Lung (tissue), 12 donors: ENCODE measurements around the gene NSUN5. TPM values are rescaled to one million over a fixed set of nuclear protein-coding genes. Genes with fewer than 3 reads are reported as not detected.

Experiments used
- ATAC-seq: fragments of 200-7000 bp; cut with Tn5 transposase; one replicate; pipeline ENCODE4 v1.9.1; 2020; ENCODE audit warnings: moderate number of reproducible peaks; ENCODE audit not compliant: insufficient read depth, low FRiP score
- DNase-seq, 3 donors: peaks; one replicate each; pipeline ENCODE4 v3.0.0-alpha.2; 2013 to 2017
- H3K27ac ChIP-seq, 2 donors: one replicate each; pipeline ENCODE4 v1.5.1; 2013; ENCODE audit warnings: mild to moderate bottlenecking in 2 of 2, moderate library complexity in 2 of 2, control low read depth in 1 of 2, inconsistent platforms in 1 of 2, low read depth in 1 of 2, low read length in 1 of 2
- H3K27me3 ChIP-seq, 3 donors: one replicate each; pipeline ENCODE4 v1.5.1; 2013; ENCODE audit warnings: low read length in 2 of 3; ENCODE audit not compliant: control insufficient read depth in 3 of 3, insufficient read depth in 3 of 3
- H3K36me3 ChIP-seq, 4 donors: one replicate each; pipeline ENCODE4 v1.5.1; 2013; ENCODE audit warnings: low read length in 4 of 4, mild to moderate bottlenecking in 1 of 4, moderate library complexity in 1 of 4; ENCODE audit not compliant: control insufficient read depth in 4 of 4, insufficient read depth in 4 of 4
- H3K4me1 ChIP-seq, 5 donors: one replicate each; pipeline ENCODE4 v1.5.1; 2013; ENCODE audit warnings: low read length in 5 of 5, mild to moderate bottlenecking in 2 of 5, moderate library complexity in 1 of 5; ENCODE audit not compliant: control insufficient read depth in 5 of 5, insufficient read depth in 5 of 5
- H3K4me3 ChIP-seq: one replicate; pipeline ENCODE4 v1.5.1; 2013; ENCODE audit warnings: mild to moderate bottlenecking, control low read depth, moderate library complexity
- H3K9ac ChIP-seq, 2 donors: one replicate each; pipeline ENCODE4 v1.5.1; 2013; ENCODE audit warnings: low read length in 2 of 2, control low read depth in 1 of 2; ENCODE audit not compliant: insufficient read depth in 1 of 2
- H3K9me3 ChIP-seq, 4 donors: one replicate each; pipeline ENCODE4 v1.5.1; 2013; ENCODE audit warnings: low read length in 3 of 4, mild to moderate bottlenecking in 1 of 4, moderate library complexity in 1 of 4; ENCODE audit not compliant: control insufficient read depth in 4 of 4, insufficient read depth in 3 of 4
- WGBS, 2 donors: extraction: QIAGEN DNeasy Blood & Tissue Kit; methylation state at CpG; one replicate each; pipeline ENCODE4 v1.1.7; 2013; 5-methylcytosine and 5-hydroxymethylcytosine counted together
- polyA plus RNA-seq, 2 donors: library from polyadenylated mRNA; stranded (reverse); fragments of 200-250 nt; gene quantifications; one replicate each; pipeline ENCODE4 v1.2.1, GENCODE V29; 2013
- total RNA-seq, 2 donors: library from RNA; depleted of rRNA in 1 of 2; stranded (reverse); fragments of >200 nt in 1 of 2; gene quantifications; one replicate each; pipeline ENCODE4 v1.2.1, GENCODE V29; 2014 to 2021
- TF ChIP-seq, protein P1 (sequence below): IDR thresholded peaks from 2 replicates; pipeline ENCODE4 v1.5.1; 2012; ENCODE audit warnings: mild to moderate bottlenecking; ENCODE audit errors: control extremely low read depth, extremely low read depth
- donor health status: control.
- donor health status: control.
- donor health status: Bipolar disorder and iron deficiency.
- donor health status: healthy.
- donor health status: DM: yes; HTN: yes; CAD: no.

Gene NSUN5
- total and polyA plus RNA-seq, 4 donors, result 14.9 to 35.3 (median 27.8) TPM

DNA sequence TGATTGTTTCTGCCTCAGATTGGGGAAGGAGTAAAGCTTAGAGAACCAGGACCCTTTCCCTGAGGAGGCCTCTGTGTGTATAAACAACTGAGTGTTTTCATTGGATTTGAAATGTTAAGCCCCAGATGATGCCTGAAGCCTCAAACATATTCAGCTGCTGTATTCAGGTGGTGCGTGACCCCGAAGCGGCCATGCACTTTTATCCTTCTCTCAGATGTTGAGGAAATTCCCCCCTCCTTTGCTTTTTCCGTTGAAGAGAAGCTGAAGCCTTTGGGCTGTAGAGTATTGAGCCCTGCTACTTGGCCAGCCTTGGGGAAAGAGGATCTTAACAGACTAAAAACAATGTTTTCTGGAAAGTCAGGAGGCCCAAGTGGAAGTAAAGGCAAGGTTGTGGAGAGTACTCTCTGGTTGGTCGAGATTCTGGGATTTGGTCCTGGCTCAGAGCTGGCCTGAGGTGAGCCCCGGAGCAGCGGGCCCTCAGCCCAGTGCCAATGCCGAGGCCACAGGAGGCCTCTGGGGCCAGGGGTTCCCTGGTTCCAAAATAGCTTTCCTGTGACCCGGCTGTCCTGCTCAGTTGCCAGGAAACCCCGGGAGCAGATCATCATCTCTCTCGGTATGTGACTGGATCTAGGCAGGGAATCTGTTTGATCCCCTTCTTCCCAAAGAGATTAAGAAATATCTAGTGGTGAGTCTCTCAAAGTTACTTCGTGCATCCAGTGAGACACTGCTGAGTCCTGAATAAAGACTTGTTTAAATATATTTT lies 41.9 kb upstream of the NSUN5 start:
- Histone ChIP-seq H3K27ac (no peak overlapping the region), H3K4me1 (peaks cover 0 to 3% (median 0%) of the 10 kb centered on the region in 5 donors), H3K27me3 (no peaks in the 10 kb centered on the region), H3K36me3 (no peaks in the 10 kb centered on the region), H3K9me3 (peaks cover 0 to 5% (median 0%) of the 10 kb centered on the region in 4 donors), H3K9ac (no peak overlapping the region), H3K4me3 (no peak overlapping the region)
- TF ChIP-seq, protein P1, sequence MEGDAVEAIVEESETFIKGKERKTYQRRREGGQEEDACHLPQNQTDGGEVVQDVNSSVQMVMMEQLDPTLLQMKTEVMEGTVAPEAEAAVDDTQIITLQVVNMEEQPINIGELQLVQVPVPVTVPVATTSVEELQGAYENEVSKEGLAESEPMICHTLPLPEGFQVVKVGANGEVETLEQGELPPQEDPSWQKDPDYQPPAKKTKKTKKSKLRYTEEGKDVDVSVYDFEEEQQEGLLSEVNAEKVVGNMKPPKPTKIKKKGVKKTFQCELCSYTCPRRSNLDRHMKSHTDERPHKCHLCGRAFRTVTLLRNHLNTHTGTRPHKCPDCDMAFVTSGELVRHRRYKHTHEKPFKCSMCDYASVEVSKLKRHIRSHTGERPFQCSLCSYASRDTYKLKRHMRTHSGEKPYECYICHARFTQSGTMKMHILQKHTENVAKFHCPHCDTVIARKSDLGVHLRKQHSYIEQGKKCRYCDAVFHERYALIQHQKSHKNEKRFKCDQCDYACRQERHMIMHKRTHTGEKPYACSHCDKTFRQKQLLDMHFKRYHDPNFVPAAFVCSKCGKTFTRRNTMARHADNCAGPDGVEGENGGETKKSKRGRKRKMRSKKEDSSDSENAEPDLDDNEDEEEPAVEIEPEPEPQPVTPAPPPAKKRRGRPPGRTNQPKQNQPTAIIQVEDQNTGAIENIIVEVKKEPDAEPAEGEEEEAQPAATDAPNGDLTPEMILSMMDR, result no peak
- no peak for DNase-seq
- no peak for ATAC-seq
- WGBS, 2 donors, result 79 to 86% methylated on average over 12 of the region's 12 CpGs

DNA sequence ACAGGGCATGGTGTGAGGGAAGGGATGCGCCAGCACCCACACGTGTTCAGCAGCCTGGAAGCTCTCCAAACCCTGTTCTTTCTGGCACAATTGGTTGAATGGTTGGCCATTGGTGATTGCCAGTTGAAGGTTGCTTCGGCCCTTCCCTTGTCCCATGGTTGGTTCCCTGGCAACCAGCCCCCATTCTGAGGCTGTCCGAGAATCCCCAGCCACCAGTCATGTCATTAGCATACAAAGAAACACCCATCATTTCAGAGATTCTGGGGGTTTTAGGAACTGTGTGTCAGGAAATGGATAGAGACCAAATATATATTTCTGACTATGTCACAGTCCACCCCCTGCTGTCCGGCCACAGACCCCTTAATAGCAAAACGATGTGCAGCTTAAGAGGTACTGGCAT lies 41.1 kb upstream of the NSUN5 start:
- DNase-seq, result no peak
- H3K9ac ChIP-seq, result no peak overlapping the region
- no peaks in the 10 kb centered on the region for H3K27me3 ChIP-seq
- no peaks in the 10 kb centered on the region for H3K36me3 ChIP-seq
- peaks cover 0 to 3% (median 0%) of the 10 kb centered on the region in 5 donors for H3K4me1 ChIP-seq
- no peak overlapping the region for H3K4me3 ChIP-seq
- ATAC-seq, result no peak
- TF ChIP-seq, protein P1, result no peak
- WGBS, 2 donors, result 88% methylated on average over 6 of the region's 6 CpGs
- H3K27ac ChIP-seq, result no peak overlapping the region
- peaks cover 0 to 5% (median 0%) of the 10 kb centered on the region in 4 donors for H3K9me3 ChIP-seq

DNA sequence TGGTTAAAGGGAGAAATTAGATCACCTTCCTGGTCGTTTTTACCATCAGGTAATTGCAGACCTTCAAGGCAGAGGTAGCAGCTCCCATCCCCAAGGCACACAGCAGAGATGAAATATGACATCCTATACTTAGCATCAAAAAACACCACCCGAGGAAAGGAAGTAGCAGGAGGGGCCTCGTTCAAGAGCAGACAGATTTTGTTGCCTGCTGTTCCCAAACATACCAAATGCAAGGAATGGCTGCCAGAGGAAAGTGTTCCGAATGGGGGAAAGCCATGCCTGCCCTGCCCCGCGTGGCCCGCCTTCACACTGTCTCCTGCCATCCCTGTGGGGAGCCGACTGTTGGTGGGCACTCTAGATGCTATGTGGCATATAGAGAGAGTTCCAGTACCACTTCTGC lies 37.3 kb upstream of the NSUN5 start:
- Histone ChIP-seq H3K27ac (no peak overlapping the region), H3K9me3 (no peaks in the 10 kb centered on the region), H3K4me1 (peaks cover 0 to 7% (median 0%) of the 10 kb centered on the region in 5 donors), H3K9ac (no peak overlapping the region), H3K27me3 (no peaks in the 10 kb centered on the region), H3K36me3 (no peaks in the 10 kb centered on the region), H3K4me3 (no peak overlapping the region)
- 41 to 53% methylated on average over 8 of the region's 8 CpGs for WGBS, 2 donors
- TF ChIP-seq, protein P1, result no peak
- DNase-seq (no peak), ATAC-seq (no peak)
